T-helper 22 cell (primary cell): ENCODE data around the gene PLCB2.

Source experiments
- DNase-seq: peaks from one replicate; pipeline ENCODE4 v3.0.0-alpha.2; 2020; ENCODE audit warnings: low read depth

The PLCB2 gene

GRCh38 chr15:40285151-40285550, 22.6 kb downstream of the PLCB2 start:
- no peak for DNase-seq

GRCh38 chr15:40283615-40284300, 24.0 kb downstream of the PLCB2 start:
- DNase-seq = no peak

GRCh38 chr15:40282869-40283614, 24.7 kb downstream of the PLCB2 start, which contains the start of gene ANKRD63:
ANKRD63 (minus strand) TSS chr15:40283064; CDS start chr15:40282586, 478 bp downstream.
- no peak for DNase-seq

- DNase-seq = peak; percentile 15
Observed at GRCh38 chr15:40282147-40282868, 25.4 kb downstream of the PLCB2 start.

- no peak for DNase-seq
Observed at GRCh38 chr15:40281801-40282146, 26.0 kb downstream of the PLCB2 start.

GRCh38 chr15:40281057-40281800, 26.5 kb downstream of the PLCB2 start:
- no peak for DNase-seq

- no peak for DNase-seq
Observed at GRCh38 chr15:40280260-40281056, 27.3 kb downstream of the PLCB2 start.

- DNase-seq = peak; percentile 29
Observed at GRCh38 chr15:40279437-40280141, 28.1 kb downstream of the PLCB2 start.

GRCh38 chr15:40278026-40278425, 29.7 kb downstream of the PLCB2 start:
- DNase-seq = no peak

- no peak for DNase-seq
Observed at GRCh38 chr15:40277471-40277870, 30.3 kb downstream of the PLCB2 start.

- DNase-seq = no peak
Observed at GRCh38 chr15:40276927-40277326, 30.8 kb downstream of the PLCB2 start.

- no peak for DNase-seq
Observed at GRCh38 chr15:40275954-40276353, 31.8 kb downstream of the PLCB2 start.

GRCh38 chr15:40275523-40275922, 32.2 kb downstream of the PLCB2 start:
- no peak for DNase-seq

GRCh38 chr15:40274350-40275274, 33.1 kb downstream of the PLCB2 start:
- DNase-seq = peak; percentile 64

- DNase-seq = no peak
Observed at GRCh38 chr15:40273428-40273827, 34.3 kb downstream of the PLCB2 start.

GRCh38 chr15:40272485-40273056, 35.2 kb downstream of the PLCB2 start:
- no peak for DNase-seq

GRCh38 chr15:40271685-40272484, 35.9 kb downstream of the PLCB2 start:
- DNase-seq = no peak

GRCh38 chr15:40270246-40270995, 37.3 kb downstream of the PLCB2 start:
- DNase-seq = no peak
